Loucy (cell line): ENCODE data around the gene DUSP22.

ENCODE experiments used
- EZH2phosphoT487 ChIP-seq: fragments of 200-600 bp; IDR thresholded peaks from 2 replicates; pipeline ENCODE4 v1.6.1; 2018; ENCODE audit warnings: antibody characterized with exemption, mild to moderate bottlenecking, moderate library complexity, borderline replicate concordance
- TF ChIP-seq, protein P1 (sequence below): fragments of 200-600 bp; sonication (generic); conservative IDR thresholded peaks from 2 replicates; pipeline ENCODE4 v1.5.1; 2014; ENCODE audit warnings: mild to moderate bottlenecking, antibody characterized with exemption, low read length

DNA sequence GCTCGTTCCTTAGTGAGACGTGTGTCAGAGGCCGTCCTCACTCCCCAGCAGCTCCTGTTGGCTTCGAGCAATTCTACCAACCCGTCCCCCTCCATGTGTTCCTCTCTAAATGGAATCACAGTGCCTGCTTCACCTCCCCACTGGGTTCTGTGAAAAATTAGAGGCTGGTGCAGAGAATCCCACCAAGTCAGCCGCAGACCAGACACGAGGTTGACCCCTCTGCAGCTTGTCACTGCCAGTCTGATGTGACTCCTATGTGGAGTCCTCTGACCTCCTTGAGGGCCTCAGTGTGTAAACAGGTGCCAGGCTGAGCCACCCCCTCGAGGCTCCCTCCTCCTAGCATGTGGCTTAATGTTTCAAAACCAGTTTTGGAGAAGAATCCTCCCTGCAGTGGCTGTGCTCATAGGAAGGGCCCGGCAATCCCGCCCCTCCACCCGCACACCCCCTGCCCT, 86.7 kb downstream of the DUSP22 start:
- TF ChIP-seq, protein P1, sequence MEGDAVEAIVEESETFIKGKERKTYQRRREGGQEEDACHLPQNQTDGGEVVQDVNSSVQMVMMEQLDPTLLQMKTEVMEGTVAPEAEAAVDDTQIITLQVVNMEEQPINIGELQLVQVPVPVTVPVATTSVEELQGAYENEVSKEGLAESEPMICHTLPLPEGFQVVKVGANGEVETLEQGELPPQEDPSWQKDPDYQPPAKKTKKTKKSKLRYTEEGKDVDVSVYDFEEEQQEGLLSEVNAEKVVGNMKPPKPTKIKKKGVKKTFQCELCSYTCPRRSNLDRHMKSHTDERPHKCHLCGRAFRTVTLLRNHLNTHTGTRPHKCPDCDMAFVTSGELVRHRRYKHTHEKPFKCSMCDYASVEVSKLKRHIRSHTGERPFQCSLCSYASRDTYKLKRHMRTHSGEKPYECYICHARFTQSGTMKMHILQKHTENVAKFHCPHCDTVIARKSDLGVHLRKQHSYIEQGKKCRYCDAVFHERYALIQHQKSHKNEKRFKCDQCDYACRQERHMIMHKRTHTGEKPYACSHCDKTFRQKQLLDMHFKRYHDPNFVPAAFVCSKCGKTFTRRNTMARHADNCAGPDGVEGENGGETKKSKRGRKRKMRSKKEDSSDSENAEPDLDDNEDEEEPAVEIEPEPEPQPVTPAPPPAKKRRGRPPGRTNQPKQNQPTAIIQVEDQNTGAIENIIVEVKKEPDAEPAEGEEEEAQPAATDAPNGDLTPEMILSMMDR, result no peak
- no peak for TF ChIP-seq EZH2phosphoT487
